Left cardiac atrium (tissue), 4 donors: Measurements from ENCODE around the gene FHDC1. TPM values are rescaled to one million over a fixed set of nuclear protein-coding genes. Genes with fewer than 3 reads are reported as not detected.

Experiments used
- ATAC-seq, 2 donors: fragments of 200-7000 bp; cut with Tn5 transposase; one replicate each; pipeline ENCODE4 v1.9.1; 2020; ENCODE audit warnings: mild to moderate bottlenecking in 2 of 2, moderate library complexity in 2 of 2
- DNase-seq: peaks from one replicate; pipeline ENCODE4 v3.0.0-alpha.2; 2020
- intact Hi-C, 2 donors: fragments of 100-400 bp; cut with DNase I; formaldehyde crosslinking; loops; one replicate each; pipeline versions ENCODE4 v1.14.1 to v1.15.1; 2022 to 2023
- total RNA-seq, 2 donors: library from RNA; stranded (reverse); fragmentation: NEBNext Ultra II Directional; extraction: Animal tissue kit (Norgen Biotek cat#: 25700); gene quantifications; one replicate each; pipeline ENCODE4 v1.2.1, GENCODE V29; 2021
- donor health status: DM: no; HTN: yes; CAD: no.
- donor health status: DM: no; HTN: yes; CAD: no; lungs with severe emphysema.
- donor health status: DM: yes; HTN: yes; CAD: no.
- donor health status: Dilated cardiomyopathy.

Gene FHDC1
- total RNA-seq, 2 donors from 2014 or later, result 0.50 to 0.53 TPM

- DNase-seq (no peak), ATAC-seq (no peak)
- intact Hi-C loops, result no loop called here
Observed at GRCh38 chr4:153023139-153023538, 87.0 kb downstream of the FHDC1 start.

- ATAC-seq, result no peak
- intact Hi-C loops, result no loop called here
- no peak for DNase-seq
Observed at GRCh38 chr4:153023692-153024394, 87.7 kb downstream of the FHDC1 start.

- intact Hi-C loops, result no loop called here
- DNase-seq (no peak), ATAC-seq (no peak)
Observed at GRCh38 chr4:153024466-153024865, 88.3 kb downstream of the FHDC1 start.

- ATAC-seq, result no peak
- intact Hi-C loops, result no loop called here
- DNase-seq, result no peak
Observed at GRCh38 chr4:153025406-153025805, 89.3 kb downstream of the FHDC1 start.

- ATAC-seq, result no peak
- intact Hi-C loops, result no loop called here
Observed at GRCh38 chr4:153026591-153027346, 90.6 kb downstream of the FHDC1 start.

GRCh38 chr4:153027866-153028265 lies 91.7 kb downstream of the FHDC1 start:
- no peak for ATAC-seq
- intact Hi-C loops, result no loop called here

More at GRCh38 chr4:153026591-153027346, 90.6 kb downstream of the FHDC1 start:
- no peak for DNase-seq

GRCh38 chr4:153028535-153028934 lies 92.4 kb downstream of the FHDC1 start:
- intact Hi-C loops, result no loop called here
- DNase-seq, result no peak
- ATAC-seq, result no peak

More at GRCh38 chr4:153027866-153028265, 91.7 kb downstream of the FHDC1 start:
- DNase-seq, result no peak

Other genes starting within 250 kb of the FHDC1 start
- under 1 TPM; 0.10 to 0.12 TPM for gene TIGD4, start 156.6 kb upstream of the FHDC1 start, total RNA-seq
- gene ARFIP1, start 156.4 kb upstream of the FHDC1 start, total RNA-seq, result 10 to 100 TPM; 18.0 to 19.0 TPM